ENCODE measurements around the gene FGG.

DNA sequence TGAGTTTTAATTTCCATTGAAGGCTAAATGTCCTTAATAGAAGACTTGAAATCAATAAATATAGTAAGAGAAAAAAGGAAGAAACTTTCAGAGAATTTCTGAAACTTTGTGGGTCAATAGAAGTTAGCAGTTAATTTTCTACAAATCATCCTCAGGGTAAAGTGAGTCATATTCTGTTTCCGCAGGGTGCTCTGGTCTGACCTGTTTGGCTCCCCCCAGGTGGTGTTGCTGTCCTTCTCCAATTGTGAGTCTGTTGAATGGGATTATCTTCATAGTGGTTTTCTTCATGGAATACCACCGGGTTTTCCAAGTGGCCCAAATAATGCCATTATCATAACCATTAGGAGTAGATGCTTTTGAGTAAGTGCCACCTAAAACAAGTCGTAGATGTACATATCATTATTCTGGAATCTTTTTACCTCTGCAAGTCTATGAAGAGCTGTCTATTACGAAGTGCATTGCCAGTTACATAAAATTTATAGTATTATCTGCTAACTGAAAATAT is 7.7 kb downstream of the FGG start:
- TF ChIP-seq, protein P1, sequence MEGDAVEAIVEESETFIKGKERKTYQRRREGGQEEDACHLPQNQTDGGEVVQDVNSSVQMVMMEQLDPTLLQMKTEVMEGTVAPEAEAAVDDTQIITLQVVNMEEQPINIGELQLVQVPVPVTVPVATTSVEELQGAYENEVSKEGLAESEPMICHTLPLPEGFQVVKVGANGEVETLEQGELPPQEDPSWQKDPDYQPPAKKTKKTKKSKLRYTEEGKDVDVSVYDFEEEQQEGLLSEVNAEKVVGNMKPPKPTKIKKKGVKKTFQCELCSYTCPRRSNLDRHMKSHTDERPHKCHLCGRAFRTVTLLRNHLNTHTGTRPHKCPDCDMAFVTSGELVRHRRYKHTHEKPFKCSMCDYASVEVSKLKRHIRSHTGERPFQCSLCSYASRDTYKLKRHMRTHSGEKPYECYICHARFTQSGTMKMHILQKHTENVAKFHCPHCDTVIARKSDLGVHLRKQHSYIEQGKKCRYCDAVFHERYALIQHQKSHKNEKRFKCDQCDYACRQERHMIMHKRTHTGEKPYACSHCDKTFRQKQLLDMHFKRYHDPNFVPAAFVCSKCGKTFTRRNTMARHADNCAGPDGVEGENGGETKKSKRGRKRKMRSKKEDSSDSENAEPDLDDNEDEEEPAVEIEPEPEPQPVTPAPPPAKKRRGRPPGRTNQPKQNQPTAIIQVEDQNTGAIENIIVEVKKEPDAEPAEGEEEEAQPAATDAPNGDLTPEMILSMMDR (IDR thresholded peaks at IDR 0.05; ENCODE audit: poor library complexity), result no peak
- no peak for TF ChIP-seq EZH2 (IDR thresholded peaks at IDR 0.05; ENCODE audit: borderline replicate concordance)
